Smooth muscle cell (in vitro differentiated cells): ENCODE data around the gene IRGQ. TPM values are rescaled to one million over a fixed set of nuclear protein-coding genes. Genes with fewer than 3 reads are reported as not detected.

Source experiments
- DNase-seq: peaks from one replicate; lab custom pipeline; 2025; ENCODE audit not compliant: unreplicated experiment; lab: John Stamatoyannopoulos, UW
- H2AFZ ChIP-seq: fragments of 200-600 bp; sonication (generic); 2 replicates; pipeline ENCODE4 v1.6.0; 2016; ENCODE audit warnings: antibody characterized with exemption, low read depth, mild to moderate bottlenecking
- H3F3A ChIP-seq: fragments of 200-600 bp; sonication (generic); 2 replicates; pipeline ENCODE4 v1.6.0; 2017; ENCODE audit warnings: antibody characterized with exemption, low read depth
- H3K27ac ChIP-seq: fragments of 200-600 bp; sonication (generic); 2 replicates; pipeline ENCODE4 v1.5.1; 2016; ENCODE audit warnings: low read depth, mild to moderate bottlenecking
- H3K27me3 ChIP-seq: fragments of 200-600 bp; sonication (generic); 2 replicates; pipeline ENCODE4 v1.6.1; 2016; ENCODE audit warnings: low read depth, mild to moderate bottlenecking
- H3K36me3 ChIP-seq: fragments of 200-600 bp; sonication (generic); 2 replicates; pipeline ENCODE4 v1.5.1; 2016; ENCODE audit warnings: low read depth
- H3K4me1 ChIP-seq: fragments of 200-600 bp; sonication (generic); 2 replicates; pipeline ENCODE4 v1.5.1; 2016; ENCODE audit warnings: low read depth
- H3K4me2 ChIP-seq: fragments of 200-600 bp; sonication (generic); 2 replicates; pipeline ENCODE4 v1.6.0; 2016; ENCODE audit warnings: mild to moderate bottlenecking
- H3K4me3 ChIP-seq: fragments of 200-600 bp; sonication (generic); 2 replicates; pipeline ENCODE4 v1.5.1; 2016; ENCODE audit warnings: mild to moderate bottlenecking
- H3K79me2 ChIP-seq: fragments of 200-600 bp; sonication (generic); 2 replicates; pipeline ENCODE4 v1.6.0; 2016; ENCODE audit warnings: low read depth, mild to moderate bottlenecking
- H3K9ac ChIP-seq: fragments of 200-600 bp; sonication (generic); 2 replicates; pipeline ENCODE4 v1.6.0; 2016; ENCODE audit warnings: low read depth
- H3K9me3 ChIP-seq: fragments of 200-600 bp; sonication (generic); replicated peaks from 2 replicates; pipeline ENCODE4 v1.5.1; 2016; ENCODE audit warnings: low read depth
- H4K20me1 ChIP-seq: fragments of 200-600 bp; sonication (generic); 2 replicates; pipeline ENCODE4 v1.6.0; 2016; ENCODE audit warnings: low read depth
- CTCF ChIP-seq: fragments of 200-600 bp; sonication (generic); IDR thresholded peaks from 2 replicates; pipeline ENCODE4 v1.5.1; 2017; ENCODE audit warnings: borderline replicate concordance, mild to moderate bottlenecking, antibody characterized with exemption; ENCODE audit not compliant: insufficient read depth, poor library complexity, severe bottlenecking
- WGBS: methylation state at CpG from one replicate; pipeline ENCODE4 v1.1.7; 2016; ENCODE audit warnings: low lambda C conversion rate; 5-methylcytosine and 5-hydroxymethylcytosine counted together
- polyA plus RNA-seq: library from polyadenylated mRNA; unstranded; fragments of >200 nt; fragmentation: Nextera tagmentation; extraction: Ambion mirVana; gene quantifications from 2 replicates; pipeline ENCODE4 v1.2.1, GENCODE V29; 2016
- total RNA-seq: library from RNA; depleted of rRNA; stranded (reverse); fragments of >200 nt; gene quantifications from 2 replicates; pipeline ENCODE4 v1.2.3, GENCODE V29; 2014

Gene IRGQ
- total and polyA plus RNA-seq, 2 experiments from 2014 or later = 13.1 TPM

DNA sequence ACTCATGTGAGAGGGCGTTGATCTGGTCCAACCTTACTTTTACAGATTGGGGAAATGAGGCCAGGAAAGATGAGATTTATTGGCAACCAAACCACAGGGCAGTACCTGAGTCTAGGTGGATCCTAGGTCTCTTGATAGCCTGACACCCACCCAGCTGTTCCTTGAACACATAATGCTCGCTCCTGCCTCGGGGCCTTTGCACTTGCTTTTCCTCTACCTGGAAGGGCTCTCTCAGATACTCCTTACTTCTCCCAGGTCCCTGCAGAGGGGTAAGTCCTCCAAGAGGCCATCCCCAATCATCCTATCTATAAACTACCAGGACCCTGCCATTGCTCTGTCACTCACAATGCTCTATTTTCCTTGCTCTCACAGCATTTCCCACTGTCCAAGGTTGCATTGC is 55.6 kb downstream of the IRGQ start:
- Histone ChIP-seq H3F3A (no peaks in the 10 kb centered on the region), H3K4me2 (no peak overlapping the region), H2AFZ (no peak overlapping the region), H3K4me1 (no peaks in the 10 kb centered on the region), H3K9ac (no peak overlapping the region), H3K4me3 (no peak overlapping the region), H3K36me3 (peaks cover 14% of the 10 kb centered on the region), H3K9me3 (no peaks in the 10 kb centered on the region), H4K20me1 (no peaks in the 10 kb centered on the region), H3K79me2 (no peaks in the 10 kb centered on the region), H3K27ac (no peak overlapping the region), H3K27me3 (no peaks in the 10 kb centered on the region)
- TF ChIP-seq CTCF = no peak
- no peak for DNase-seq
- 89% methylated on average over 3 of the region's 3 CpGs for WGBS

- no peaks in the 10 kb centered on the region for H3K27me3 ChIP-seq
- no peak overlapping the region for H3K9ac ChIP-seq
- no peaks in the 10 kb centered on the region for H3F3A ChIP-seq
- no peak overlapping the region for H3K4me2 ChIP-seq
- DNase-seq = no peak
- no peaks in the 10 kb centered on the region for H3K9me3 ChIP-seq
- no peak overlapping the region for H2AFZ ChIP-seq
- no peaks in the 10 kb centered on the region for H3K79me2 ChIP-seq
- no peak overlapping the region for H3K27ac ChIP-seq
- H3K4me3 ChIP-seq = no peak overlapping the region
- H3K36me3 ChIP-seq = peaks cover 14% of the 10 kb centered on the region
- no peaks in the 10 kb centered on the region for H4K20me1 ChIP-seq
- peaks cover 4% of the 10 kb centered on the region for H3K4me1 ChIP-seq
- no peak for TF ChIP-seq CTCF
These were observed 57.0 kb downstream of the IRGQ start for GRCh38 chr19:43538922-43539321.

DNA sequence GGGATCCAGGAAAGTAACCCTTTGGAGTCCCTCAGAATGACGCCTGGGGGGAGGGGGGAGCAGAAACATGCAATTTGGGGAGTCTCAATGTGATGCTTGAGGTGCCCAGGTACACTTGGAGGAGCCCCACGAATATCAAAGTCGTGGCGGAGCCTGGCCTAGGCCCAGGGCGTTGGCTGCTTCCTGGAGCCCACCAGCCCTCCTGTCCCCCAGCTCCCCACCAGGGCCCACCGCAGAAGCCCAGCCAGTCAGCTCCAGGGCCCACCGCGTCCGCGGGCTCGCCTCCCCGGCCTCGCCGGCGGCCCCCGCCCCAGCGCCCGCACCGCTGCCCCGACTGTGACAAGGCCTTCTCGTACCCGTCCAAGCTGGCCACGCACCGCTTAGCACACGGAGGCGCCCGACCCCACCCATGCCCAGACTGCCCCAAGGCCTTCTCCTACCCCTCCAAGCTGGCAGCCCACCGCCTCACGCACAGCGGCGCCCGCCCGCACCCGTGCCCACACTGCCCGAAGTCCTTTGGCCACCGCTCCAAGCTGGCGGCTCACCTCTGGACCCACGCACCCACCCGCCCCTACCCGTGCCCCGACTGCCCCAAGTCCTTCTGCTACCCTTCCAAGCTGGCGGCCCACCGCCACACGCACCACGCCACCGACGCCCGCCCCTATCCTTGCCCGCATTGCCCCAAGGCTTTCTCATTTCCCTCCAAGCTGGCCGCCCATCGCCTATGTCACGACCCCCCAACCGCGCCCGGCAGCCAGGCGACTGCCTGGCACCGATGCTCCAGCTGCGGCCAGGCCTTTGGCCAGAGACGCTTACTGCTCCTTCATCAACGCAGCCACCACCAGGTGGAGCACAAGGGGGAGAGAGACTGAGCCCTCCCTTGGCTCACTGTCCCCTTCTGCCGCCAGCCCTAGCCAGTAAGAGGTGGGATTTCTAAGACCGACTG is 60.8 kb downstream of the IRGQ start:
- H3K4me1 ChIP-seq = peaks cover 4% of the 10 kb centered on the region
- no peak overlapping the region for H3K4me2 ChIP-seq
- no peak overlapping the region for H3K9ac ChIP-seq
- H3K79me2 ChIP-seq = no peaks in the 10 kb centered on the region
- no peak overlapping the region for H2AFZ ChIP-seq
- H3F3A ChIP-seq = no peaks in the 10 kb centered on the region
- no peak overlapping the region for H3K4me3 ChIP-seq
- H3K27me3 ChIP-seq = no peaks in the 10 kb centered on the region
- H3K9me3 ChIP-seq = no peaks in the 10 kb centered on the region
- no peaks in the 10 kb centered on the region for H4K20me1 ChIP-seq
- peak; percentile 3 for DNase-seq
- H3K36me3 ChIP-seq = peaks cover 14% of the 10 kb centered on the region
- TF ChIP-seq CTCF = peak; percentile 44
- H3K27ac ChIP-seq = no peak overlapping the region
- WGBS = 65% methylated on average over 30 of the region's 62 CpGs

Other genes starting within 250 kb of the IRGQ start
- not detected in 2 replicates for gene CD177, start 242.4 kb downstream of the IRGQ start, total RNA-seq
- gene CD177, start 242.4 kb downstream of the IRGQ start, polyA plus RNA-seq = not detected in 2 replicates
- gene TEX101, start 181.2 kb downstream of the IRGQ start, total RNA-seq = not detected in 2 replicates
- not detected in 2 replicates for gene TEX101, start 181.2 kb downstream of the IRGQ start, polyA plus RNA-seq
- gene LYPD3, start 130.5 kb downstream of the IRGQ start, total RNA-seq = 12.7 and 20.6 TPM in 2 replicates
- 17.9 and 36.9 TPM in 2 replicates for gene LYPD3, start 130.5 kb downstream of the IRGQ start, polyA plus RNA-seq
- 7.2 and 8.9 TPM in 2 replicates for gene PHLDB3, start 91.4 kb downstream of the IRGQ start, total RNA-seq
- gene PHLDB3, start 91.4 kb downstream of the IRGQ start, polyA plus RNA-seq = 8.6 and 17.4 TPM in 2 replicates
- gene ETHE1, start 68.9 kb downstream of the IRGQ start, total RNA-seq = 45.4 and 61.1 TPM in 2 replicates
- gene ETHE1, start 68.9 kb downstream of the IRGQ start, polyA plus RNA-seq = 57.6 and 61.4 TPM in 2 replicates
- 0.18 TPM in 1 of 2 replicates, not detected in the other for gene ZNF575, start 62.9 kb downstream of the IRGQ start, total RNA-seq
- gene ZNF575, start 62.9 kb downstream of the IRGQ start, polyA plus RNA-seq = 1.7 and 2.4 TPM in 2 replicates
- 19.0 and 24.9 TPM in 2 replicates for gene XRCC1, start 20.6 kb downstream of the IRGQ start, total RNA-seq
- 35.1 and 43.0 TPM in 2 replicates for gene XRCC1, start 20.6 kb downstream of the IRGQ start, polyA plus RNA-seq
- gene PINLYP, start 20.3 kb downstream of the IRGQ start, total RNA-seq = 1.7 and 5.5 TPM in 2 replicates
- 2.2 and 8.3 TPM in 2 replicates for gene PINLYP, start 20.3 kb downstream of the IRGQ start, polyA plus RNA-seq
- gene ZNF576, start 461 bp upstream of the IRGQ start, total RNA-seq = 2.7 and 10.7 TPM in 2 replicates
- 13.7 and 14.5 TPM in 2 replicates for gene ZNF576, start 461 bp upstream of the IRGQ start, polyA plus RNA-seq
- 0.09 and 0.27 TPM in 2 replicates for gene SRRM5, start 16.0 kb upstream of the IRGQ start, total RNA-seq
- 0.34 TPM in 1 of 2 replicates, not detected in the other for gene SRRM5, start 16.0 kb upstream of the IRGQ start, polyA plus RNA-seq
- 12.9 and 20.3 TPM in 2 replicates for gene ZNF428, start 23.5 kb upstream of the IRGQ start, total RNA-seq
- gene ZNF428, start 23.5 kb upstream of the IRGQ start, polyA plus RNA-seq = 61.4 and 63.1 TPM in 2 replicates
- gene CADM4, start 43.7 kb upstream of the IRGQ start, total RNA-seq = 2.4 and 3.7 TPM in 2 replicates
- gene CADM4, start 43.7 kb upstream of the IRGQ start, polyA plus RNA-seq = 1.9 and 8.3 TPM in 2 replicates
- gene PLAUR, start 74.0 kb upstream of the IRGQ start, total RNA-seq = 67.0 and 105 TPM in 2 replicates
- gene PLAUR, start 74.0 kb upstream of the IRGQ start, polyA plus RNA-seq = 107 and 115 TPM in 2 replicates
- not detected in 2 replicates for gene IRGC, start 119.9 kb upstream of the IRGQ start, total RNA-seq
- not detected in 2 replicates for gene IRGC, start 119.9 kb upstream of the IRGQ start, polyA plus RNA-seq
- 12.8 and 13.2 TPM in 2 replicates for gene SMG9, start 158.8 kb upstream of the IRGQ start, total RNA-seq
- gene SMG9, start 158.8 kb upstream of the IRGQ start, polyA plus RNA-seq = 39.2 and 46.6 TPM in 2 replicates
- 4.0 and 5.4 TPM in 2 replicates for gene KCNN4, start 184.8 kb upstream of the IRGQ start, total RNA-seq
- gene KCNN4, start 184.8 kb upstream of the IRGQ start, polyA plus RNA-seq = 1.7 and 14.9 TPM in 2 replicates
- gene LYPD5, start 206.3 kb upstream of the IRGQ start, total RNA-seq = 3.1 and 6.9 TPM in 2 replicates
- 1.2 and 2.7 TPM in 2 replicates for gene LYPD5, start 206.3 kb upstream of the IRGQ start, polyA plus RNA-seq
- 4.1 and 8.0 TPM in 2 replicates for gene ZNF283, start 231.2 kb upstream of the IRGQ start, total RNA-seq
- gene ZNF283, start 231.2 kb upstream of the IRGQ start, polyA plus RNA-seq = 1.5 and 2.4 TPM in 2 replicates